Esophagus squamous epithelium (tissue), 5 donors: ENCODE data around the gene L3MBTL2. TPM values are rescaled to one million over a fixed set of nuclear protein-coding genes. Genes with fewer than 3 reads are reported as not detected.
A peak's percentile ranks its signal among the peaks of the same experiment; 100 is the strongest.

Experiments
- DNase-seq: peaks from one replicate; lab custom pipeline; 2025; lab: John Stamatoyannopoulos, UW
- H3K27ac ChIP-seq, 4 donors: fragments of 200-600 bp; sonication (generic); one replicate each; pipeline ENCODE4 v1.5.1; 2016 to 2019; ENCODE audit warnings: mild to moderate bottlenecking in 1 of 4
- H3K27me3 ChIP-seq, 4 donors: fragments of 200-600 bp; sonication (generic); 1 replicate in 3 of 4; 2 replicates in 1 of 4; pipeline versions ENCODE4 v1.5.1 to v1.6.0; 2017 to 2021; ENCODE audit warnings: antibody characterized with exemption in 1 of 4
- H3K36me3 ChIP-seq, 3 donors: fragments of 200-600 bp; sonication (generic); one replicate each; pipeline ENCODE4 v1.5.1; 2016 to 2019
- H3K4me1 ChIP-seq, 3 donors: fragments of 200-600 bp; sonication (generic); one replicate each; pipeline ENCODE4 v1.5.1; 2017 to 2019
- H3K4me3 ChIP-seq, 4 donors: fragments of 200-600 bp; sonication (generic); 1 replicate in 3 of 4; 2 replicates in 1 of 4; pipeline ENCODE4 v1.5.1; 2016 to 2019; ENCODE audit warnings: mild to moderate bottlenecking in 2 of 4, moderate library complexity in 1 of 4
- H3K9me3 ChIP-seq, 3 donors: fragments of 200-600 bp; sonication (generic); one replicate each; pipeline ENCODE4 v1.5.1; 2016 to 2019
- CTCF ChIP-seq, 6 experiments: fragments of 450-650 bp in 4 of 6; fragments of 200-600 bp in 2 of 6; sonication (generic) in 2 of 6; IDR thresholded peaks; one replicate each; pipeline ENCODE4 v1.5.1; 2016 to 2019; ENCODE audit warnings: antibody characterized with exemption in 6 of 6, mild to moderate bottlenecking in 4 of 6, moderate library complexity in 4 of 6
- POLR2A ChIP-seq, 4 donors: fragments of 450-650 bp; IDR thresholded peaks; one replicate each; pipeline ENCODE4 v1.6.1; 2017; ENCODE audit warnings: antibody characterized with exemption in 4 of 4, mild to moderate bottlenecking in 4 of 4, moderate library complexity in 3 of 4
- WGBS, 2 donors: methylation state at CpG; one replicate each; pipeline ENCODE4 v1.1.5; 2018; 5-methylcytosine and 5-hydroxymethylcytosine counted together
- intact Hi-C: fragments of 100-400 bp; cut with DNase I; formaldehyde crosslinking; loops from one replicate; pipeline ENCODE4 v1.15.0; 2022
- total RNA-seq, 4 donors: library from RNA; depleted of rRNA; stranded (reverse); fragments of >200 nt; gene quantifications; one replicate each; pipeline ENCODE4 v1.1.0, GENCODE V29; 2016
- donor health status: DM: yes; HTN: yes; CAD: no.

The L3MBTL2 gene
- total RNA-seq, 4 donors from 2014 or later = 12.1 to 16.2 (median 14.7) TPM

GRCh38 chr22:41229730-41230400 is 24.8 kb downstream of the L3MBTL2 start:
- Histone ChIP-seq H3K4me3 (no peak overlapping the region), H3K27ac (no peak overlapping the region), H3K36me3 (peaks cover 11 to 62% (median 18%) of the 10 kb centered on the region in 3 donors), H3K9me3 (no peaks in the 10 kb centered on the region), H3K27me3 (no peaks in the 10 kb centered on the region), H3K4me1 (peaks cover 3 to 18% (median 4%) of the 10 kb centered on the region in 3 donors)
- no peak for TF ChIP-seq CTCF (IDR thresholded peaks at IDR 0.05)
- TF ChIP-seq POLR2A (IDR thresholded peaks at IDR 0.05) = no peak
- no peak for DNase-seq
- WGBS, 2 donors = 24 to 39% methylated on average over 2 to 3 of the region's 17 CpGs
- intact Hi-C loops = no loop called here

GRCh38 chr22:41230401-41230785 is 25.3 kb downstream of the L3MBTL2 start:
- intact Hi-C loops = no loop called here

GRCh38 chr22:41231369-41231768 is 26.3 kb downstream of the L3MBTL2 start:
- Histone ChIP-seq H3K36me3 (peaks cover 0 to 47% (median 10%) of the 10 kb centered on the region in 3 donors), H3K4me3 (no peak overlapping the region), H3K4me1 (peaks cover 4 to 23% (median 5%) of the 10 kb centered on the region in 3 donors), H3K9me3 (no peaks in the 10 kb centered on the region), H3K27ac (no peak overlapping the region), H3K27me3 (no peaks in the 10 kb centered on the region)
- no peak for DNase-seq
- no peak for TF ChIP-seq CTCF (IDR thresholded peaks at IDR 0.05)
- TF ChIP-seq POLR2A (IDR thresholded peaks at IDR 0.05) = no peak
- intact Hi-C loops = no loop called here
- 62 to 63% methylated on average over 4 to 6 of the region's 7 CpGs for WGBS, 2 donors

More at GRCh38 chr22:41230401-41230785, 25.3 kb downstream of the L3MBTL2 start:
- Histone ChIP-seq H3K4me3 (no peak overlapping the region), H3K4me1 (peaks cover 3 to 22% (median 4%) of the 10 kb centered on the region in 3 donors), H3K27me3 (no peaks in the 10 kb centered on the region), H3K9me3 (no peaks in the 10 kb centered on the region), H3K27ac (peak overlapping the region in 1 of 4 donors; percentile 6), H3K36me3 (peaks cover 6 to 57% (median 14%) of the 10 kb centered on the region in 3 donors)
- 57 to 100% methylated on average over 1 of the region's 9 CpGs for WGBS, 2 donors
- DNase-seq = no peak
- TF ChIP-seq POLR2A (IDR thresholded peaks at IDR 0.05) = no peak
- TF ChIP-seq CTCF (IDR thresholded peaks at IDR 0.05) = no peak

- Histone ChIP-seq H3K4me1 (peaks cover 17 to 43% (median 25%) of the 10 kb centered on the region in 3 donors), H3K27me3 (no peaks in the 10 kb centered on the region), H3K27ac (no peak overlapping the region), H3K36me3 (peaks cover 0 to 10% (median 0%) of the 10 kb centered on the region in 3 donors), H3K9me3 (no peaks in the 10 kb centered on the region), H3K4me3 (no peak overlapping the region)
- TF ChIP-seq POLR2A (IDR thresholded peaks at IDR 0.05) (no peak), CTCF (IDR thresholded peaks at IDR 0.05) (no peak)
- 82% methylated on average over 10 to 13 of the region's 19 CpGs for WGBS, 2 donors
- no peak for DNase-seq
- intact Hi-C loops = no loop called here
Observed at GRCh38 chr22:41234815-41235695, 29.9 kb downstream of the L3MBTL2 start.
